Measurements from ENCODE around the gene NDRG3. TPM values are rescaled to one million over a fixed set of nuclear protein-coding genes. Genes with fewer than 3 reads are reported as not detected.

The NDRG3 gene
- total RNA-seq, 1 donor from 2014 or later: 24.3 TPM

GRCh38 chr20:36745234-36745926 lies 510 bp downstream of the NDRG3 start:
- H3K27ac Mint-ChIP-seq: peak overlapping the region; percentile 39
- peak in 1 of 2 experiments; percentile 40 for DNase-seq (ENCODE audit: low spot score in 2 of 2, unreplicated experiment in 2 of 2)

GRCh38 chr20:36744764-36745191 lies 1.1 kb downstream of the NDRG3 start:
- Mint-ChIP-seq H3K27ac (no peak overlapping the region), H3K36me3 (no peaks in the 10 kb centered on the region), H3K9me3 (no peaks in the 10 kb centered on the region), H3K4me1 (peaks cover 17% of the 10 kb centered on the region), H3K27me3 (ENCODE audit: low read depth) (peaks cover 5% of the 10 kb centered on the region), H3K4me3 (peak overlapping the region; percentile 90)
- no peak for TF ChIP-seq CTCF (IDR thresholded peaks at IDR 0.05; ENCODE audit: unreplicated experiment)
- no peak for DNase-seq (ENCODE audit: low spot score in 2 of 2, unreplicated experiment in 2 of 2)

More at GRCh38 chr20:36745234-36745926, 510 bp downstream of the NDRG3 start:
- Mint-ChIP-seq H3K27me3 (ENCODE audit: low read depth) (peaks cover 5% of the 10 kb centered on the region), H3K9me3 (no peaks in the 10 kb centered on the region), H3K36me3 (no peaks in the 10 kb centered on the region), H3K4me1 (peaks cover 17% of the 10 kb centered on the region), H3K4me3 (peak overlapping the region; percentile 90)
- TF ChIP-seq CTCF (IDR thresholded peaks at IDR 0.05; ENCODE audit: unreplicated experiment): no peak

GRCh38 chr20:36744243-36744642 lies 1.6 kb downstream of the NDRG3 start:
- Mint-ChIP-seq H3K4me3 (peak overlapping the region; percentile 30), H3K36me3 (no peaks in the 10 kb centered on the region), H3K27ac (no peak overlapping the region), H3K27me3 (ENCODE audit: low read depth) (peaks cover 5% of the 10 kb centered on the region), H3K9me3 (no peaks in the 10 kb centered on the region), H3K4me1 (peaks cover 17% of the 10 kb centered on the region)
- DNase-seq (ENCODE audit: low spot score in 2 of 2, unreplicated experiment in 2 of 2): no peak
- TF ChIP-seq CTCF (IDR thresholded peaks at IDR 0.05; ENCODE audit: unreplicated experiment): no peak

- no peak for TF ChIP-seq CTCF (IDR thresholded peaks at IDR 0.05; ENCODE audit: unreplicated experiment)
Observed at GRCh38 chr20:36742558-36742957, 3.3 kb downstream of the NDRG3 start.

GRCh38 chr20:36741072-36741471 lies 4.8 kb downstream of the NDRG3 start:
- Mint-ChIP-seq H3K36me3 (no peaks in the 10 kb centered on the region), H3K4me3 (no peak overlapping the region), H3K9me3 (no peaks in the 10 kb centered on the region), H3K4me1 (peaks cover 18% of the 10 kb centered on the region), H3K27ac (no peak overlapping the region), H3K27me3 (ENCODE audit: low read depth) (peaks cover 5% of the 10 kb centered on the region)
- DNase-seq (ENCODE audit: low spot score in 2 of 2, unreplicated experiment in 2 of 2): no peak
- TF ChIP-seq CTCF (IDR thresholded peaks at IDR 0.05; ENCODE audit: unreplicated experiment): no peak

More at GRCh38 chr20:36742558-36742957, 3.3 kb downstream of the NDRG3 start:
- peaks cover 5% of the 10 kb centered on the region for H3K27me3 Mint-ChIP-seq (ENCODE audit: low read depth)
- no peak overlapping the region for H3K27ac Mint-ChIP-seq
- no peaks in the 10 kb centered on the region for H3K9me3 Mint-ChIP-seq
- no peak for DNase-seq (ENCODE audit: low spot score in 2 of 2, unreplicated experiment in 2 of 2)
- no peaks in the 10 kb centered on the region for H3K36me3 Mint-ChIP-seq
- H3K4me3 Mint-ChIP-seq: no peak overlapping the region
- peaks cover 17% of the 10 kb centered on the region for H3K4me1 Mint-ChIP-seq
